GM12878 (cell line): ENCODE data around the gene TCERG1. TPM values are rescaled to one million over a fixed set of nuclear protein-coding genes. Genes with fewer than 3 reads are reported as not detected.

ENCODE experiments used
- ATAC-seq: fragments of 200-7000 bp; cut with Tn5 transposase; 3 replicates; pipeline ENCODE4 v1.9.1; 2020; ENCODE audit warnings: mild to moderate bottlenecking, moderate library complexity
- BruUV-seq: library from RNA; stranded (reverse); fragments of 400-500 nt; replicated peaks from 2 replicates; lab custom pipeline; 2021; lab: Mats Ljungman, UMichigan
- CTCF ChIA-PET: fragments of 300-600 bp; sonication (Branson Sonifier 250); formaldehyde crosslinking; extraction: SDS; loops from one replicate; lab custom pipeline; 2021; ENCODE audit warnings: inconsistent platforms; lab: Yijun Ruan, JAX
- POLR2A ChIA-PET: fragments of 350-600 bp; formaldehyde crosslinking; extraction: SDS; loops from one replicate; lab custom pipeline; 2021; ENCODE audit warnings: inconsistent platforms; lab: Charles Lee
- RAD21 ChIA-PET: fragments of 300-600 bp; sonication (Branson Sonifier 250); formaldehyde crosslinking; loops from one replicate; lab custom pipeline; 2023; ENCODE audit warnings: antibody characterized with exemption; ENCODE audit not compliant: unreplicated experiment; lab: Charles Lee
- SMC1A ChIA-PET: fragments of 300-600 bp; sonication (Branson Sonifier 250); formaldehyde crosslinking; loops from one replicate; lab custom pipeline; 2023; ENCODE audit not compliant: unreplicated experiment, uncharacterized antibody; lab: Charles Lee
- DNase-seq: peaks from one replicate; pipeline ENCODE4 v3.0.0-alpha.2; 2011; ENCODE audit warnings: low read depth, low spot score
- FAIRE-seq: peaks from 3 replicates; lab custom pipeline; 2011; peaks lifted over from hg19 to GRCh38; lab: Jason Lieb, UNC
- H2AFZ ChIP-seq: 2 replicates; pipeline ENCODE4 v1.6.0; 2011; ENCODE audit warnings: low read depth, low read length, control low read depth; ENCODE audit not compliant: control insufficient read depth
- H3K27ac ChIP-seq: 2 replicates; pipeline ENCODE4 v1.5.1; 2011; ENCODE audit warnings: control low read depth; ENCODE audit not compliant: control insufficient read depth, insufficient read depth
- H3K27me3 ChIP-seq, 2 experiments: replicated peaks in 1 of 2; 2 replicates each; pipeline versions ENCODE4 v1.6.0 to v1.6.1; 2011; ENCODE audit warnings: low read length in 1 of 2; ENCODE audit not compliant: control insufficient read depth in 2 of 2, insufficient read depth in 2 of 2
- H3K36me3 ChIP-seq, 2 experiments: 2 replicates each; pipeline ENCODE4 v1.5.1; 2011; ENCODE audit warnings: low read length in 1 of 2; ENCODE audit not compliant: control insufficient read depth in 2 of 2, insufficient read depth in 2 of 2
- H3K4me1 ChIP-seq: 2 replicates; pipeline ENCODE4 v1.6.1; 2011; ENCODE audit warnings: mild to moderate bottlenecking, low read length, moderate library complexity, mixed read lengths; ENCODE audit not compliant: control insufficient read depth, insufficient read depth
- H3K4me2 ChIP-seq: 2 replicates; pipeline ENCODE4 v1.6.0; 2011; ENCODE audit warnings: control low read depth; ENCODE audit not compliant: control insufficient read depth, insufficient read depth
- H3K4me3 ChIP-seq: fragments of 200-600 bp; sonication (generic); 2 replicates; pipeline ENCODE4 v1.5.1; 2016
- H3K79me2 ChIP-seq: 2 replicates; pipeline ENCODE4 v1.6.0; 2011; ENCODE audit warnings: low read length; ENCODE audit not compliant: control insufficient read depth, insufficient read depth
- H3K9ac ChIP-seq: 2 replicates; pipeline ENCODE4 v1.8.0; 2011; ENCODE audit warnings: low read length, control low read depth, mixed read lengths; ENCODE audit not compliant: control insufficient read depth, insufficient read depth
- H3K9me3 ChIP-seq: replicated peaks from 3 replicates; pipeline ENCODE4 v1.5.1; 2011; ENCODE audit warnings: mild to moderate bottlenecking, low read length; ENCODE audit not compliant: control insufficient read depth, insufficient read depth
- H4K20me1 ChIP-seq: 2 replicates; pipeline ENCODE4 v1.6.0; 2011; ENCODE audit not compliant: control insufficient read depth, insufficient read depth
- CREB1 ChIP-seq: IDR thresholded peaks from 2 replicates; pipeline ENCODE4 v1.6.1; 2012; ENCODE audit warnings: low read depth, mild to moderate bottlenecking, inconsistent platforms
- EP300 ChIP-seq, 2 experiments: fragments of 150-350 bp in 1 of 2; IDR thresholded peaks; 2 replicates each; pipeline ENCODE4 v1.6.1; 2011 to 2012; ENCODE audit warnings: low read depth in 2 of 2, low read length in 2 of 2, borderline replicate concordance in 1 of 2, improper control_type of control experiment in 1 of 2, inconsistent platforms in 1 of 2; ENCODE audit not compliant: control insufficient read depth in 1 of 2
- FOXK2 ChIP-seq: fragments of 450-650 bp; IDR thresholded peaks from 2 replicates; pipeline ENCODE4 v1.6.1; 2017; ENCODE audit warnings: mild to moderate bottlenecking, moderate library complexity
- IKZF1 ChIP-seq: fragments of 450-650 bp; conservative IDR thresholded peaks from 2 replicates; pipeline ENCODE4 v1.6.1; 2017; ENCODE audit warnings: antibody characterized with exemption, mild to moderate bottlenecking
- SIN3A ChIP-seq: IDR thresholded peaks from 2 replicates; pipeline ENCODE4 v1.6.1; 2012; ENCODE audit warnings: low read depth, low read length, improper control_type of control experiment
- in situ Hi-C: fragments of 300-500 bp; cut with MboI; formaldehyde crosslinking; loops from 9 replicates; pipeline ENCODE4 v1.14.3; 2018; ENCODE audit warnings: mixed read lengths
- intact Hi-C: fragments of 100-400 bp; cut with micrococcal nuclease; formaldehyde crosslinking; loops from one replicate; pipeline ENCODE4 v1.14.2; 2022; ENCODE audit not compliant: unreplicated experiment
- polyA plus RNA-seq, 11 experiments: library from polyadenylated mRNA; depleted of rRNA in 4 of 11; unstranded in 6 of 11; stranded (reverse) in 5 of 11; fragments of >200 nt; fragmentation: Nextera tagmentation in 4 of 11; fragmentation: Illumina TruSeq in 1 of 11; extraction: Ambion mirVana in 4 of 11; extraction: Trizol in 1 of 11; gene quantifications; 1 replicate in 1 of 11; 2 replicates in 10 of 11; pipeline versions ENCODE4 v1.2.1 to v1.2.3, GENCODE V29; 2011 to 2016; ENCODE audit warnings: inconsistent platforms in 2 of 11, missing spikeins in 2 of 11, low read depth in 1 of 11
- total RNA-seq, 4 experiments: library from RNA; depleted of rRNA in 3 of 4; stranded (reverse); fragments of >200 nt in 3 of 4; fragmentation: Illumina TruSeq in 1 of 4; extraction: Trizol in 1 of 4; gene quantifications; 2 replicates each; pipeline versions ENCODE4 v1.2.1 to v1.2.3, GENCODE V29; 2013 to 2021
- TF ChIP-seq, protein P1 (sequence below): IDR thresholded peaks from 2 replicates; pipeline ENCODE4 v1.6.1; 2012; ENCODE audit warnings: low read depth, low read length, improper control_type of control experiment
- TF ChIP-seq, protein P2 (sequence below): IDR thresholded peaks from 2 replicates; pipeline ENCODE4 v1.6.1; 2011; ENCODE audit warnings: low read depth, low read length, improper control_type of control experiment, borderline replicate concordance
- TF ChIP-seq, protein P3 (sequence below): fragments of 450-650 bp; conservative IDR thresholded peaks from 2 replicates; pipeline ENCODE4 v1.6.1; 2017; ENCODE audit warnings: mild to moderate bottlenecking, moderate library complexity

TCERG1 gene
- total and polyA plus RNA-seq, 10 of the 15 experiments (the other 5 are each of a cell fraction or from before 2014, with no cell fraction given) = 51.5 to 131 (median 91.6) TPM

DNA sequence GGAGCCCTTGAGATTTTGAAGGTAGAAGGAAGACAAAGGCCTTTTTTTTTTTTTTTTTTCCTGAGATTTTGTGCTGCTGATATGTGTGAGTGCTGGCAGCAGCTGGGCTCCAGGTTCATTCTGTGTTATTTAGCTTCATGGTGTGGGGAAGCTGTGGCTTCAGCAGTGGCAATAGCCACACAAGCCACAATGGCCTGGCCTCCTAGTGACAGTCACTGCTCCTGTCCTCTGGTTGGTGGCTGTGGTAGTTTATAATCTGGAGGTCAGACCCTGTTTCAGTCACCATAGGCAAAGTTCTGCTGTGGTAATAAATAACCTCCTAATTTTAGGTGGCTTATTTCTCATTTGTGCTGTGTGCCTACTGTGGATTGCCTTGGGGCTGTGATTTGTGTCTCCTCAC is 97.1 kb downstream of the TCERG1 start:
- POLR2A ChIA-PET = interaction anchor here (0.7 kb wide), 1 partner anchor 680 kb away, joined by 3 read pairs; no protein-coding TSS in a partner anchor
- intact Hi-C loops = loop anchor here (5.0 kb wide), 2 partner anchors 78 to 118 kb away; no protein-coding TSS in a partner anchor
- CTCF ChIA-PET = interaction anchor here (0.6 to 5.8 kb wide), 2 partner anchors 12 kb away, joined by 3 to 79 read pairs; no protein-coding TSS in a partner anchor

More for the DNA sequence above, 97.1 kb downstream of the TCERG1 start:
- TF ChIP-seq, protein P1, sequence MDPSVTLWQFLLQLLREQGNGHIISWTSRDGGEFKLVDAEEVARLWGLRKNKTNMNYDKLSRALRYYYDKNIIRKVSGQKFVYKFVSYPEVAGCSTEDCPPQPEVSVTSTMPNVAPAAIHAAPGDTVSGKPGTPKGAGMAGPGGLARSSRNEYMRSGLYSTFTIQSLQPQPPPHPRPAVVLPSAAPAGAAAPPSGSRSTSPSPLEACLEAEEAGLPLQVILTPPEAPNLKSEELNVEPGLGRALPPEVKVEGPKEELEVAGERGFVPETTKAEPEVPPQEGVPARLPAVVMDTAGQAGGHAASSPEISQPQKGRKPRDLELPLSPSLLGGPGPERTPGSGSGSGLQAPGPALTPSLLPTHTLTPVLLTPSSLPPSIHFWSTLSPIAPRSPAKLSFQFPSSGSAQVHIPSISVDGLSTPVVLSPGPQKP = no peak
- TF ChIP-seq FOXK2 (no peak), IKZF1 (no peak), EP300 (IDR thresholded peaks at IDR 0.05; ENCODE audit: borderline replicate concordance in 1 of 2, control insufficient read depth in 1 of 2, low read depth in 2 of 2, low read length in 2 of 2) (no peak), CREB1 (no peak), SIN3A (no peak)
- TF ChIP-seq, protein P2, sequence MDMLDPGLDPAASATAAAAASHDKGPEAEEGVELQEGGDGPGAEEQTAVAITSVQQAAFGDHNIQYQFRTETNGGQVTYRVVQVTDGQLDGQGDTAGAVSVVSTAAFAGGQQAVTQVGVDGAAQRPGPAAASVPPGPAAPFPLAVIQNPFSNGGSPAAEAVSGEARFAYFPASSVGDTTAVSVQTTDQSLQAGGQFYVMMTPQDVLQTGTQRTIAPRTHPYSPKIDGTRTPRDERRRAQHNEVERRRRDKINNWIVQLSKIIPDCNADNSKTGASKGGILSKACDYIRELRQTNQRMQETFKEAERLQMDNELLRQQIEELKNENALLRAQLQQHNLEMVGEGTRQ = no peak
- TF ChIP-seq, protein P3, sequence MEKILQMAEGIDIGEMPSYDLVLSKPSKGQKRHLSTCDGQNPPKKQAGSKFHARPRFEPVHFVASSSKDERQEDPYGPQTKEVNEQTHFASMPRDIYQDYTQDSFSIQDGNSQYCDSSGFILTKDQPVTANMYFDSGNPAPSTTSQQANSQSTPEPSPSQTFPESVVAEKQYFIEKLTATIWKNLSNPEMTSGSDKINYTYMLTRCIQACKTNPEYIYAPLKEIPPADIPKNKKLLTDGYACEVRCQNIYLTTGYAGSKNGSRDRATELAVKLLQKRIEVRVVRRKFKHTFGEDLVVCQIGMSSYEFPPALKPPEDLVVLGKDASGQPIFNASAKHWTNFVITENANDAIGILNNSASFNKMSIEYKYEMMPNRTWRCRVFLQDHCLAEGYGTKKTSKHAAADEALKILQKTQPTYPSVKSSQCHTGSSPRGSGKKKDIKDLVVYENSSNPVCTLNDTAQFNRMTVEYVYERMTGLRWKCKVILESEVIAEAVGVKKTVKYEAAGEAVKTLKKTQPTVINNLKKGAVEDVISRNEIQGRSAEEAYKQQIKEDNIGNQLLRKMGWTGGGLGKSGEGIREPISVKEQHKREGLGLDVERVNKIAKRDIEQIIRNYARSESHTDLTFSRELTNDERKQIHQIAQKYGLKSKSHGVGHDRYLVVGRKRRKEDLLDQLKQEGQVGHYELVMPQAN = no peak
- Histone ChIP-seq H3K9ac (no peak overlapping the region), H3K9me3 (no peaks in the 10 kb centered on the region), H4K20me1 (no peaks in the 10 kb centered on the region), H3K79me2 (no peaks in the 10 kb centered on the region), H3K4me3 (no peak overlapping the region), H3K36me3 (no peaks in the 10 kb centered on the region), H3K4me1 (no peaks in the 10 kb centered on the region), H2AFZ (no peak overlapping the region), H3K27ac (no peak overlapping the region), H3K27me3 (no peaks in the 10 kb centered on the region), H3K4me2 (no peak overlapping the region)
- SMC1A ChIA-PET = no interaction called here
- BruUV-seq = no TSS peak
- RAD21 ChIA-PET = interaction anchor here (2.5 kb wide), 1 partner anchor 422 kb away, joined by 33 read pairs; no protein-coding TSS in a partner anchor
- DNase-seq (no peak), ATAC-seq (no peak), FAIRE-seq (no peak)
- in situ Hi-C loops = loop anchor here (5.0 kb wide), 2 partner anchors 423 to 643 kb away; no protein-coding TSS in a partner anchor
